CD4-positive, alpha-beta T cell treated with Interleukin-6 for 4 hours (primary cell): ENCODE data around the gene DUOX1.

Experiments
- DNase-seq: peaks from one replicate; pipeline ENCODE4 v3.0.0-alpha.2; 2020; ENCODE audit warnings: mixed read lengths

The DUOX1 gene

DNA sequence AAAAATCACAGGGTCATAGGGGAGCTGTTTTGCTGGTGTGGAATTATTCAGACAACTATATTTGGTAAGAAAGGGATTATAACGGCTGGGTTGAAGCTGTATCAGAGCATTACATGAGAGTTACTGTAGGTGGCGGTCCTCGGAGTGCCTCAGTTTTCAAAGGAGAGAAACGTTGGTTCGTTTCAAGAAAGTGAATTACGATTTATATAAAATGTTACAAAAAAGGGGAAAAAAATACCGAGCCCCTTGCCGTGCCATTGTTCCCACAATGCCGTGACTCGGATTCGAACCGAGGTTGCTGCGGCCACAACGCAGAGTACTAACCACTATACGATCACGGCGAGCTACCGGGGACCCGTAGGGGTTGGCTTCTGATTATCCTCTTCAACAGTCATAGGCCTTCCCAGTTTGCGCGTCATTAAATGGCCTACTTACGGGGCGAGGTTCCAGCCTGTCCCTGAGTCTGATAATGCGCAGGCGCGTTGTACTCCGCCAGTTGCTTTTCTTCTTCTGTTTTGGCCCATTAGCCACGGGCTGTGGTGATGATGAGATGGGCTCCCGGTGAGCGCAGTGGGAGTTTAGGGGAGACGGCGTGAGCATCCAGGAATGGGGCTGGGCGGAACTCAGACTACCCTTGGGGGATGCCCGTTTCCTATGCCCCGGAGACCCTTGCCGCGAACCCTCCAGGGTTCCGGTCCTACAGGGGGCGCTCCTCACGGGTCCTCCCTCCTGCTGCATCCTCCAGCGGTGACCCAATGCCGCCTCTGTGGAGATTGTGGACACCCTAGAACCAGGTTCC is 68.7 kb downstream of the DUOX1 start:
- DNase-seq: peak; percentile 91

DNA sequence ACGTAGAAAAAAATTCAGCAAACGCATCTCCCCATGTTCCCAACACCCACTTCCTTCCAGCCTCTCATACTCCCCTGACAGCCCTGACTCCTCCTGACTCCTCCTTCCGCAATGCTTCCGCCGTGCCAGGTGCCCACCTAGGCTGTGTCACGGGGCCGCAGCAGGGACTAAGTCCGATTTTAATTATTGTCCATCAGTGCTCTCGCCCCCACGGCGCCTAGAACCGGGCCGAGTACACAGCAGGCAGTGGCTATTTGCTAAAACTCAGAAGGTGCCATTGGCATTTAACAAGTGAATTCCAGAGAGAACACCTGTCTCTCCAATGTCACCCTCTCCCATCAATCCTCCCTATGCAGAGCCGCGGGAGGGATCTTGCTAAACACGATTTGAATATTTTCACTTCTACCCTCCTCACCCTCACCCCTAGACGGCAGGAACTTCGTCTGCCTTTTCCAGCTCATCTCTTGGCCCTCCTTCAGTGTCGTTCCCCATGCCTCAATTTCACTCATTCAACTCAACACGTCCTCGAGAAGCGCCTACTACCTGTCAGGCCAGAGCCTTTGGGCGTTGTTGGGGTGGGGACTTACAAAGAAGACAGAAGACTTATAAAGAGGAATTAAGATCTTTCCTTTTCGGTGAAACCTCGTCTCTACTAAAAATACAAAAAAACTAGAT is 69.5 kb downstream of the DUOX1 start:
- peak; percentile 44 for DNase-seq

DNA sequence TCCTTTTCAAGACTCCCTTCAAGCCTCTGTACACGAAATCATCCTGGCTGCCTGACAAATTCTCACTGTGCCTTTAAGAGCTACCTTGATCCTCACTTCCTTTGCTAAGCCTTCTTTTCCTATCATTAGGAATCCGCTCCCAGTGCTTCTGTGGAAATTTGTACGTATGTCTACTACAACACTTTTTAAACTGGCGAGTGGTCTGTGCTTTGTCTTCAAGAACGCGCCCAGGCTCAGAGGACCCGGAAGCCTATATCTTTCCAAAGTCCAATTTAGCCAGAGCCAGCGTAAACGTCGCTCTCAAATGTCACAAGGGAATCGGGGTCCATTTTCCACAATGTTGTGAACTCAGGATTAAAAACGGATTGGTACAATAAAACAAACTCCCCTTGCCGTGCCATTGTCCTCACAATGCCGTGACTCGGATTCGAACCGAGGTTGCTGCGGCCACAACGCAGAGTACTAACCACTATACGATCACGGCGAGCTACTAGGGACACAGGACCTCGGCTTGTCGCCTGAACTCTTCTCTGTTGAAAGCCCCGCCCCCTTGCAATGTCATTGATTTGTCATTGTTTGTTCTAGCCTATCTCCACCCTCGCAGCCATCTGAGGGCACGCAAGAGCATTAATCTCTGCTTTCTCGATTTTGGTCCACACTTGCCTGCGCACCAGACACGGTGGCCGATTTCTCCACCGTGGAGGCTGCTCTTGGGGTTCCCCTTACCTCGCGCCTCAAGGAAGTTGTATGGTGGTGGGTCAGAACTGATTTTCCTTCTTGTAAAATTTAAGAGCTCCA is 70.4 kb downstream of the DUOX1 start:
- DNase-seq: peak; percentile 96

DNA sequence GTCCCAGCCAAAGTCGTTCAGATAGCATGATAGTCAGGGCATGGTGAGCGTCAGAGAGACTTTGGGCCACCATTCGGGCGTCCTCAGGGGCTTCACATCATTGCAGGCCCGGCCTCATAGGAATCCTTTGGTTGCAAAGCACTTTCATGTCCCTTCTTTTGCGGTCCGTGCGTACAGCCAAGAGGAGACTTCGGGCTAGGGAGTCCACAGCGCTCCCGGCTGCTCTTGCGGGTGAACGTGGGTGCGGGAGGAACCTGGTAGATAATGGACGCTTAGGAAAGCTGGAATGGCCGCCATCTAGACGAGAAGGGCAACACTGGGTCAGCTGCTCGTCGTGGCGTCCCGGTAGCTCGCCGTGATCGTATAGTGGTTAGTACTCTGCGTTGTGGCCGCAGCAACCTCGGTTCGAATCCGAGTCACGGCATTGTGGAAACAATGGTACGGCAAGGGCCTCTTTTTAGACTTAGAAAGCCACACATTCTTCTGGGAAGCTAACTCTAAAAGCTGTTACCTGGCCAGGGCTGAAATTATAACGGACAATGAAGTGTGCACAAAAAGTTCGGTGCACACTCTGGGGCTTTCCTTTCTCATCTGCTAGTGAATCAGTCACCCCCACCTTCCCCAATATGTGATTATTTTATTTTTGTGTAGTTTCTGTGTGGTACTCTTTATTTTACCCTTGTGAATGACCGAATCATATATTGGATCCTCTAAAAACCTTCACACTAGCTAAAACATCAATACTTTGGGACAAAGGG is 71.2 kb downstream of the DUOX1 start:
- DNase-seq: peak; percentile 72

DNA sequence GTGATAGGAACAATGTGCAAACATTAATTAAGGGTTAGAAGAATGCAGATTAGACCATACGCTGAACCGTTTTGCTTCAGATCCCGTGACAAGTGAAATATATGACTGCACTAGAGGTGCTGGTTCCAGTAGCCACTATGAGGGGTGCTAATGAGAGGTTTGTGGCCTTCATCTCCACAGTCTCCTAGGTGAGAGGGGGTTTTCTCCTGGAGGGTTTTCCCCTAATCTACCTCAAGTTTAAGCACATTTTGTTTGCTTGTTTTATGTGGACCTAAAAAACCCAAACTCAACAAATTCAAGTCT is 71.7 kb downstream of the DUOX1 start:
- DNase-seq: no peak

DNA sequence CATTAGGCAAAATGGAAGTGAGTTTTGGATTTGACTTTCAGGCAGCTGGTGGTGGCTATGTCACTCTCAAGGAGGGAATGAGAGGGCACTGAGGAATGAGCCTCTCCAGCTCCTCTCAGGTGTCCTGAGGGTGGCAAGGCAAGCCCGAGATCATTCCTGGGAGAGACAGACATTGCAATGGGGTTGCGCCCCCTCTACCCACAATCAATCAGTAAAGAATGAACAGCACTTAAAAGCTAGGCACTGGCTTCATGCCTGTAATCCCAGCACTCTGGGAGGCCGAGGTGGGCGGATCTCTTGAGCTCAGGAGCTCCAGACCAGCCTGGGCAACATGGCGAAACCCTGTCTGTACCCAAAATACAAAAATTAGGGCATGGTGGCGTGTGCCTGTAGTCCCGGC is 72.1 kb downstream of the DUOX1 start:
- no peak for DNase-seq

DNA sequence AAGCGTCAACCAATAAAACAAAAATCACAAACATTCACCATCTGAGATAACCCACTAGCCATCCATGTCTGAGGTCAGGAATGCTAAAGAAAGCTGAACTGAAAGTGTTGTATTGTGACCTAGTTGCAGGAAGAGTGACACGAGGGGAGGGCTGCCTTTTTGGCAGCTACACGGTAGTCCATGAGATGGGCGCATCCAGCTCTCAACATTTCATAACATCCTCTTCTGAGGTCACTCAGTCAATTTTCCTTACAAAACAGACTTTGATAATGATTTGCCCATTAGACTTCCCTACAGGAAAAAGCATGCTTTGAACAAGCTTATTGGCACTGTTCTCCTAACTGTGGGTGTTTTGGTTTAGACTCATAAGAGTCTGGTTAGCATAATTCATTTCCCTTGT is 73.4 kb downstream of the DUOX1 start:
- no peak for DNase-seq

DNA sequence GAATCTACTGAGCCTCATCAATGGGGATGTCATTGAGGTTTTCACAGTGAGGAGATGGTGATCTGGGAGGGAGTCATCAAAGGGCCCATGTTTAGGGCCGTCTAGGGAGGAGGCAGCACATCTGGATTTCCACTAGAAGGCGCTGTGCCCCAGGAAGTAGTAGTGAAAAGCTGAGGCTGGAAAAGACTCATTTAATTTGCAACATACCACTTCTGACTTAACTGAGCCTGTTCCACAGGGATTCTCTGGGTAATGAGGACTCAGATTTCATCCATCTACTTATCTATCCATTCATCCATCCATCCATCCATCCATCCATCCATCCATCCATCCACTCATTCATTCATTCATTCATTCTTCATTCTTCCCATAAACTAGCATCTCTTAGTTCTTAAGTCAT is 75.4 kb downstream of the DUOX1 start:
- DNase-seq: peak; percentile 68

DNA sequence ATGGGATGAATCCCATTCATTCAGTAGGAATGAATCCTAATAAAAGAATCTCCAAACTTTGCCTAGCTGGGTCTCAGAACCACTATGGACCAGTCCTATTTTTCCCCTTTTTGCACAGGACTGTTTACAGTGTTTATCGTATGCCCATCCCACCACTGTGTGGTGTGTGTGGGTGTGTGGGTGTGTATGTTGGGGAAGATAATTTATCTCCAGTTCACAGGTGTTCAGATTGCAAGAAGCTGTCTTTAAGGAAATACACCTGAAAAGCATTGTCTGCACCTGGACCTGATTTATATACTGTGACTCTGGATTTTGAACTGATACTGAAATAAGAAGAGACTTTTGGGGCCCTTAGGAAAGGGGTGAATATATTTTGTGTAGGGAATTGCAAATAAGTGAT is 82.7 kb downstream of the DUOX1 start:
- no peak for DNase-seq
